ENCODE results near the gene TIPRL. TPM values are rescaled to one million over a fixed set of nuclear protein-coding genes. Genes with fewer than 3 reads are reported as not detected.
"Not testable (repeated sequence)": the region's sequence is repeated elsewhere in the genome, so short reads cannot be mapped to it uniquely, and the experiment has no call there.

Gene TIPRL
- total RNA-seq, 1 experiment from 2014 or later, result 77.7 TPM

GRCh38 chr1:168207673-168208072 is 28.9 kb downstream of the TIPRL start:
- not testable (repeated sequence) for DNase-seq (ENCODE audit: extremely low read depth, low read depth)

DNA sequence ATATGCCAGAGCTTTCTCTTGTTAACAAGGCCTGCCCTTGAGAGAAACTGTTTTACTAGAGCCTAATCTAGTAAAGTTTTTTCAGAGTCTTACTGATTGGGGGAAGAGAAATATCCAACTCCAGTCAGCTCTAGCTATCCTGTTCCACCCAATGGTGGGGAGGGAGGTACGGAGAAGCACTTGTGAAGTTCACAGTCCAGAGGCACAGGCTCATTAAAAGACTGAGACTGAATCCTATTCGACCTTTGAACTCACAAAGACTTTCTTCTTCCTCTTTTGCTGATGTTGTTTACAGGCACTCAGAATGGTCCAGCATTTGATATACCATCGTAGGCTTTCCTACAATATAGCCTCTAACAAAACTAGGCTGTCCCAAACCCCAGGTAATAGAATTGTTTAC is 31.6 kb downstream of the TIPRL start:
- no peak for DNase-seq (ENCODE audit: extremely low read depth, low read depth)

GRCh38 chr1:168213349-168213748 is 34.6 kb downstream of the TIPRL start:
- DNase-seq (ENCODE audit: extremely low read depth, low read depth), result no peak

DNA sequence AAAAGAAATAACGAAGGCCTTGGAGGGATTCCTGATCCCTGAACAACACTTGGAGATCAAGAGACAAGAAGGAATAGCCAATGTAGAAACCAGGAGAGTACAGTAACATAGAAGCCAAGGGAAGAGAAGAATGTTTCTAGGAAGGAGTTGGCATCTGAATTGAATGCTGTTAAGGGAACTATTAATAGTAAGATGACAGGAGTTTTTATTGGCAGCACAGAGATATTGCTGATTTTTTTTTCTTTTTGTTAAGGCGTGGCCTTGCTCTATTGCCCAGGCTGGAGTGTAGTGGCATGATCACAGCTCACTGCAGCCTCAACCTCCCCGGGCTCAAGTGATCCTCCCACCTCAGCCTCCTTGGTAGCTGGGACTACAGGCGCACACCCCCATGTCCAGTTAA is 37.4 kb downstream of the TIPRL start:
- no peak for DNase-seq (ENCODE audit: extremely low read depth, low read depth)

- DNase-seq (ENCODE audit: extremely low read depth, low read depth), result no peak
Observed at GRCh38 chr1:168217664-168218063, 38.9 kb downstream of the TIPRL start.

DNA sequence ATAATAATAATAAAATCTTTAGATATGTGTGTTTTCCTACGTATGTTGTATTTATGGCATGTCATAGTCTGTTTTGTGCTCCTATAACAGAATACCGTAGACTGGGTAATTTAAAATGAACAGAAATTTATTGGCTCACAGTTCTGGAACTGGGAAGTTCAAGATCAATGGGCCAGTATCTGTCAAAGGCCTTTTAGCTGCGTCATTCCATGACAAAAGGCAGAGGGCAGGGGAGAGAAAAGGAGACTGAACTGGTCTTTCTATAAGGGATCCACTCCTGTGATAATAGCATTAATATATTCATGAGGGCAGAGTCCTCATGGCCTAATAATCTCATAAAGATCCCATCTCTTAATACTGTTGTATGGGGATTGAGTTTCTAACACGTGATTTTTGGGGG is 39.9 kb downstream of the TIPRL start:
- DNase-seq (ENCODE audit: extremely low read depth, low read depth), result no peak

DNA sequence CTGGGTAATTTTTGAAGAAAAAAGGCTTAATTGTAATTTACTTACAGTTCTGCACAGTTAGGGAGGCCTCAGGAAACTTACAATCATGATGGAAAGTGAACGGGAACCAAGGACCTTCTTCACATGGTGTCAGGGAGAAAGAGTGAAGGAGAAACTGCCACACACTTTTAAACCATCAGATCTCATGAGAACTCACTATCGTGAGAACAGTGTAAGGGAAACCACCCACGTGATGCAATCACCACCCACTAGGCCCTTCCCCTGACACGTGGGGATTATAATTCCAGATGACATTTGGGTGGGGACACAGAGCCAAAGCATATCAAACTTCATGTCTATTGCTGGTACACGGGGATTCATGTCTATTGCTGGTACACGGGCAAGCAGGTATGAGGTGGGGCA is 41.7 kb downstream of the TIPRL start:
- DNase-seq (ENCODE audit: extremely low read depth, low read depth), result no peak

- DNase-seq (ENCODE audit: extremely low read depth, low read depth), result no peak
Observed at GRCh38 chr1:168221275-168221674, 42.5 kb downstream of the TIPRL start.

DNA sequence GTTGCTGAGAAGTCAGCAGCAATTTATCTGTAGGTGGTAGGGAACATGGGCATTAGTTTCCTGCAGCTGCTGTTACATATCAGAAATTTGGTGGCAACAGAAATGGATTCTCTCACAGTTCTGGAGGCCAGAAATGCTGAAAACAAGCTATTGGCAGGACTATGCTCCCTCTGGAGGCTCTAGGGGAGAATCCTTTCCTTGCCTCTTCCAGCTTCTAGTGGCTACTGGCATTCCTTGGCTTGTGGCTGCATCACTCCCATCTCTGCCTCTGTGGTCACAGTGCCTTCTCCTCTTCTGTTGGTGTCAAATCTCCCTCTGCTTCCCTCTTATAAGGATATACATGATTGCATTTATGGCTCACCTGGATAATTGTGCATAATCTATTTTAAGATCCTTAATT is 44.5 kb downstream of the TIPRL start:
- DNase-seq (ENCODE audit: extremely low read depth, low read depth), result no peak

DNA sequence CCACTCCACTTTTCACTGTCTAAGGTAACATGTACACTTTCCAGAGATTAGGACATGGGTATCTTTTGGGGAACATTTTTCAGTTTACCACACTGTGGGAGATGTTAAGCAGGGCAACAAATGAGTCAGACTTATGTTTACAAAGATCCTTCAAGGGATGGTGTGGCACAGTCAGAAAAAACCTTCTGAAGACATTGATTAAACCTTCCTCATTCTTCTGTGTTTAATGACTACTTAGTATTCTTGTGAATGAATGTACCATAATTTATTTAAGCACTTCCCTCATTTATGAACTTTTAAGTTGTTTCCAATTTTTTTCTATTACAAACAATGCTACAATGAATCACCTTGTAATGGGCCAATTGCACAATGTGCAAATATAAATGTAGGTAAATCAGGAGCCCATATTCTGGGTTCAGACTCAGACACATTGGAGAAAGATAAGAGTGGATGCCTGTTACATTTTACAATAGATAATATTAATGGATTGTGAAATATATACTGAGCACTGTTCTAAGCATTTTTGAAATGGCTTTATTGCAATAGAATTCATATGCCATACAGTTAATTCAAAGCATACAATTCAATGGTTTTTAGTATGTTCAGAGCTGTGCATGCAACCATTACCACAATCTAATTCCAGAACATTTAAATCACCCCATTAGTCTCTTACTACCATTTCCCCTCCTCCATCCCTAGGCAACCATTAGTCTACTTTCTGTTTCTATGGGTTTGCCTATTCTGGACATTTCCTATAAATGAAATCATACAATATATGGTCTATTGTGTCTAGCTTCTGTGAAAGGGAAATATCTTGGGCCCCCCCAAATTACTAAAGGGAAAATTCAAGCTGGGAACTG is 45.1 kb downstream of the TIPRL start:
- DNase-seq (ENCODE audit: extremely low read depth, low read depth), result no peak

DNA sequence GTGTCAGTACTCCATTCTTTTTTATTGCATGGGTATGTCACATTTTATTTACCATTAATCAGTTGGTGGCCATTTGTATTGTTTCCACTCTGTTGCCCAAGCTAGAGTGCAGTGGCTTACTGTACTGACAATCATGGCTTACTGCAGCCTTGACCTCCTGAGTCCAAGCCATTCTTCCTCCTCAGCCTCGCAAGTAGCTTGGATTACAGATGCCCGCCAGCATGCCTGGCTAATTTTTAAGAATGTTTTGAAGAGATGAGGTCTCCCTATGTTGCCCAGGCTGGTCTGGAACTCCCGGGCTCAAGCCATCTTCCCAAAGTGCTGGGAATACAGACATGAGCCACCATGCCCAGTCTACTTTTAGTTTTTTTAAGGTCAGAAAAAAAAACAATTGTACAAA is 46.2 kb downstream of the TIPRL start:
- no peak for DNase-seq (ENCODE audit: extremely low read depth, low read depth)

- peak; percentile 77 for DNase-seq (ENCODE audit: extremely low read depth, low read depth)
Observed at GRCh38 chr1:168225476-168226190, 46.9 kb downstream of the TIPRL start, which contains the start of gene SFT2D2. TSS of gene SFT2D2 (plus strand) at chr1:168226004. CDS start at chr1:168226080, 76 bp downstream.

- DNase-seq (ENCODE audit: extremely low read depth, low read depth), result no peak
Observed at GRCh38 chr1:168227620-168228019, 48.9 kb downstream of the TIPRL start.

DNA sequence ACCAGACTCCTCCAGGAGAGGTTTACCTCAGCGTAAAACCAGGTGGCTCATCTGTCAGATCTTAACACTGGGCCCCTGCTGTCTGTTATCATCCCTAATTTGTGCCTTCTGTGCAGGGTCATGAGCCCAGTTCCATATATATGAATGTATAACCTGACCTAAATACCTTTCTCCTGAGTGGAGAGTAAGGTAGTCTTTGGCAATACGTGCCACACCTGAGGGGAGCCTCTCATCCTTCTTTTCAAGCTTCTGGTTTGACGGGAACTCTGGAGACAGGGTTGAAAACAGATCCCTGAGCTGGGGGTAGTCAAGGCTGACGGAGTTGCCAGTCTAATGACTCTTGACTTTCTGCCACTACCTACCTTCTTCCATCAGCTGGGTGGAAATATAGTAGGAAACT is 51.1 kb downstream of the TIPRL start:
- no peak for DNase-seq (ENCODE audit: extremely low read depth, low read depth)

GRCh38 chr1:168230709-168231108 is 51.9 kb downstream of the TIPRL start:
- DNase-seq (ENCODE audit: extremely low read depth, low read depth), result no peak

GRCh38 chr1:168234846-168235547 is 56.2 kb downstream of the TIPRL start:
- peak; percentile 57 for DNase-seq (ENCODE audit: extremely low read depth, low read depth)

DNA sequence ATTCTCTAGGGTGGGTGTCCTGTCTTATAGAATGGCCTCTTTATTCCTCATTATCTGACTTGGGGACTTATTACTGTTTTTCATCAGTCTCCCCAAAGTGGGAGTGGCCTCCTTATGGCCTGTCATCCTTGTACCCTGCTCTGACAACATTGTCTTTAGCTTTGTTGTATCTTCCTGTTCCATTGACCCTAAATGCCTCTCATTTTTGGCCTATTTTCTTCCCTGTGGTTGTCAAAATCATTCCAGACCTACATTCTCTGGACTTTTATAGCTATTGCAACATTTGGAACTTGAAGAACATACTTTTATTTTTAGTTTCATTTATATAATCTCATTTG is 56.8 kb downstream of the TIPRL start:
- no peak for DNase-seq (ENCODE audit: extremely low read depth, low read depth)

DNA sequence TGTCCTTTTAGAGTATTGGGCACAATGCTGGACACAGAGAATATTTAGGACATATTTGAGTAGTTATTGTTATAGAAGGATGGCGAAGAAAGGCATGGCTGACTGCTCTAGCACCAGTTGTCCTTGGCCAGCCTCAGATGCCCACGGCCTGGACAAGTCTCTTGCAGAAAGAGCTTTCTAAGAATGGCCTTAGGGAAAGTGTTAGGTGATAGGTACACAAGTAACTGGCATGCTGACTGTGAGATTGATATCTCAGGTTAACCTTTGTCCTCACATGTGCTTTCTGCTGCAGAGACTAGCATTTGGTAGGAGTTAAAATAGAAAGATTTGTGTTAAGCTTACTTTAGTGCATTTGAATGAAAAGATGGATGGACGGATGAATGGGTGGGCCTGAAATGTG is 57.2 kb downstream of the TIPRL start:
- DNase-seq (ENCODE audit: extremely low read depth, low read depth), result no peak

DNA sequence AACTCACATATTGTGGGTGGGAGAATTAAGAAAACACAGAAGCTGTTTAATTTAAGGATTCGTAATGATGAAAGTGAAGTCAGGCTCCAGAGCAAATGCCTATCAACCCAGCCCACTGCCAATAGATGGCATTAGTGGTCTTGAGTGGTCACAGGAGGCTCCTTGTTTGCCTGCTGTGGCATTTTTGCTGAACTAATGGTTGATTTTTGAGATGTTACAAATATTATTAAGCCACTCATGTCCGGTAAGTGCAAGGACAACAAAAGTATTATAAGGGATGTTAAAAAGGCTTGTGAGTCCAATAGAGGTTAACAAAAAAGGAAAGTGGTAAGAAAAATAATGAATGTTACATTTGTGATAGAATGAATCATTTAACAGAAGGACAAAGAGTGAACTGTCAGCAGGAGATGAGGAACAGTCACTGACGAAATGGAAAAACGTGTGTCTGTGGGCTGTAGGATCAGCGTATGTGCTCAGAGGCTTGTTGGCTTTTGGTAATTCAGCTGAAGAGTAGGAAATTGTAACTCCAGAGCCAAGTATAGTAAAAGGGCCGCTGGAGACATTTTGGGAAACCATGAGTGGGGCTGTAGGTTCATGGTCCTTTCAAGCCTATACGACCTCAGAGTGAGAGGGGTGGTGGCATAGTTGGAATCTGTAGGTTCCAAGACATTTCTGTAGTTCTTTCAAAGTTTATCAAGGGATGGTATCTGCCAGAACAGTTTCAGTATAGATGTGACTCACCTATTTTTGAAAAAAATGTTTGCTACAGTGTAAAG is 58.3 kb downstream of the TIPRL start:
- no peak for DNase-seq (ENCODE audit: extremely low read depth, low read depth)

GRCh38 chr1:168243198-168243597 is 64.4 kb downstream of the TIPRL start:
- no peak for DNase-seq (ENCODE audit: extremely low read depth, low read depth)
